ENCODE results near the gene HRNR.
"Not testable (repeated sequence)": the region's sequence is repeated elsewhere in the genome, so short reads cannot be mapped to it uniquely, and the experiment has no call there.

Gene HRNR

GRCh38 chr1:152218762-152219436 is 5.1 kb downstream of the HRNR start:
- intact Hi-C loops (cut with DNase I; ENCODE audit: low total_unique reads) = no loop called here
- TF ChIP-seq CTCF (IDR thresholded peaks at IDR 0.05) = no peak
- H3K4me3 ChIP-seq = no peak overlapping the region
- peak in 1 of 2 donors; percentile 53 for DNase-seq
- H3K4me1 ChIP-seq = no peaks in the 10 kb centered on the region
- no peaks in the 10 kb centered on the region for H3K9me3 ChIP-seq
- no peaks in the 10 kb centered on the region for H3K36me3 ChIP-seq
- no peaks in the 10 kb centered on the region for H3K27me3 ChIP-seq
- H3K27ac ChIP-seq = no peak overlapping the region

DNA sequence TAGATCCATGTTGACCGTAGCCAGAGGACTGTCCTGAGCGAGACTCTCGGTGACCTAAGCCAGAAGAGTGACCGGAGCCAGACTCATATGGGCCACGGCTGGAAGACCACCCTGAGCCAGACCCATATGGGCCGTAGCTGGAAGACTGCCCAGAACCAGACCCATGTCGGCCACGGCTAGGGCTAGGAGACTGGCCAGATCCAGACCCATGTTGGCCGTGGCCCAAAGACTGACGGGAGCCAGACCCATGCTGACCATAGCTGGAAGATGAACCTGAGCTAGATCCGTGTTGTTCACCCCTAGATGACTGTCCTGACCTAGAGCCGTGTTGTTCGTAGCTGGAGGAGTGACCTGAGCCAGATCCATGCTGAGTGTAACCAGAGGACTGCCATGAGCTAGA is 8.4 kb downstream of the HRNR start:
- H3K36me3 ChIP-seq; H3K4me1 ChIP-seq; H3K4me3 ChIP-seq; H3K27ac ChIP-seq; H3K9me3 ChIP-seq; intact Hi-C loops (cut with DNase I; ENCODE audit: low total_unique reads); H3K27me3 ChIP-seq: not testable (repeated sequence)
- DNase-seq = peak in 1 of 2 donors; percentile 73

GRCh38 chr1:152214911-152215310 is 9.1 kb downstream of the HRNR start:
- intact Hi-C loops (cut with DNase I; ENCODE audit: low total_unique reads); H3K27ac ChIP-seq: not testable (repeated sequence)
- DNase-seq = peak in 1 of 2 donors; percentile 71

GRCh38 chr1:152198982-152199381 is 25.0 kb downstream of the HRNR start:
- no peaks in the 10 kb centered on the region for H3K9me3 ChIP-seq
- H3K4me1 ChIP-seq = no peaks in the 10 kb centered on the region
- H3K27me3 ChIP-seq = no peaks in the 10 kb centered on the region
- intact Hi-C loops (cut with DNase I; ENCODE audit: low total_unique reads) = no loop called here
- no peak for TF ChIP-seq CTCF (IDR thresholded peaks at IDR 0.05)
- DNase-seq = no peak
- H3K36me3 ChIP-seq = no peaks in the 10 kb centered on the region
- no peak overlapping the region for H3K27ac ChIP-seq
- no peak overlapping the region for H3K4me3 ChIP-seq

More at GRCh38 chr1:152214911-152215310, 9.1 kb downstream of the HRNR start:
- H3K27me3 ChIP-seq, H3K36me3 ChIP-seq, H3K4me3 ChIP-seq, H3K4me1 ChIP-seq, H3K9me3 ChIP-seq: not testable (repeated sequence)

DNA sequence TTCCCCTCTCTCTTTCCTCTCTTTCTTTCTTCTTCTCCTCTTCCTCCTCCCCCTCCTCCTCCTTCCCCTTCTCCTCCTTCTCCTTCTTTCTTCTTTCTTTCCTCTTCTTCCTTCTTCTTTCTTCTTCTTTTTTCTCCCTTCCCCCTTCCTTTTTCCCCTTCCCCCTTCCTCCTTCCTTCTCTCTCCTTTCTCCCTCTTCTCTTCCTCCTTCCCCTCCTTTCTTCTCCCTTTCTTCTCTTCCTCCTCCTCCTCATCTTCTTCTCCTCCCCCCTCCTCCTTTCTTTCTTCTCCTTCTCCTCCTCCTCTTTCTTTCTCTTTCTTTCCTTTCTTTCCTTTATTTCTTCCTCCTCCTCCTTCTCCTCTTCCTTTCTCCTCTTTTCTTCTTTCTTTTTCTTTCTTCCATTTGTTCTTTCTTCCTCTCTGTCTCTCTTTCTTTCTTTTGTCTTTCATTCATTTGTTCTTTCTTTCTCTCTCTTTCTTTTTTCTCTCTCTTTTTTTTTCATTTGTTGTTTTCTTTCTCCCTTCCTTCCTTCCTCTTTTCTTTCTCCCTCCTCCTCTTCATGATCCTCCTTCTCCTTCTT is 26.5 kb downstream of the HRNR start:
- no peaks in the 10 kb centered on the region for H3K4me1 ChIP-seq
- intact Hi-C loops (cut with DNase I; ENCODE audit: low total_unique reads) = no loop called here
- no peaks in the 10 kb centered on the region for H3K27me3 ChIP-seq
- TF ChIP-seq CTCF (IDR thresholded peaks at IDR 0.05) = no peak
- H3K9me3 ChIP-seq = no peaks in the 10 kb centered on the region
- H3K4me3 ChIP-seq = no peak overlapping the region
- no peaks in the 10 kb centered on the region for H3K36me3 ChIP-seq
- H3K27ac ChIP-seq = no peak overlapping the region
- DNase-seq = no peak

- H3K27ac ChIP-seq = no peak overlapping the region
- H3K36me3 ChIP-seq = no peaks in the 10 kb centered on the region
- H3K4me3 ChIP-seq = no peak overlapping the region
- H3K9me3 ChIP-seq = no peaks in the 10 kb centered on the region
- TF ChIP-seq CTCF (IDR thresholded peaks at IDR 0.05) = no peak
- H3K4me1 ChIP-seq = peaks cover 0 to 4% (median 0%) of the 10 kb centered on the region in 4 donors
- intact Hi-C loops (cut with DNase I; ENCODE audit: low total_unique reads) = no loop called here
- H3K27me3 ChIP-seq = no peaks in the 10 kb centered on the region
- DNase-seq = no peak
Observed at GRCh38 chr1:152191711-152192110, 32.3 kb downstream of the HRNR start.

All from tibial artery (tissue), 4 donors.